ENCODE results near the gene ITGB7. TPM values are rescaled to one million over a fixed set of nuclear protein-coding genes. Genes with fewer than 3 reads are reported as not detected.
"Not testable (repeated sequence)": the region's sequence is repeated elsewhere in the genome, so short reads cannot be mapped to it uniquely, and the experiment has no call there.

ITGB7 gene
- polyA plus RNA-seq, 3 donors = 1.4 to 2.3 (median 1.5) TPM

DNA sequence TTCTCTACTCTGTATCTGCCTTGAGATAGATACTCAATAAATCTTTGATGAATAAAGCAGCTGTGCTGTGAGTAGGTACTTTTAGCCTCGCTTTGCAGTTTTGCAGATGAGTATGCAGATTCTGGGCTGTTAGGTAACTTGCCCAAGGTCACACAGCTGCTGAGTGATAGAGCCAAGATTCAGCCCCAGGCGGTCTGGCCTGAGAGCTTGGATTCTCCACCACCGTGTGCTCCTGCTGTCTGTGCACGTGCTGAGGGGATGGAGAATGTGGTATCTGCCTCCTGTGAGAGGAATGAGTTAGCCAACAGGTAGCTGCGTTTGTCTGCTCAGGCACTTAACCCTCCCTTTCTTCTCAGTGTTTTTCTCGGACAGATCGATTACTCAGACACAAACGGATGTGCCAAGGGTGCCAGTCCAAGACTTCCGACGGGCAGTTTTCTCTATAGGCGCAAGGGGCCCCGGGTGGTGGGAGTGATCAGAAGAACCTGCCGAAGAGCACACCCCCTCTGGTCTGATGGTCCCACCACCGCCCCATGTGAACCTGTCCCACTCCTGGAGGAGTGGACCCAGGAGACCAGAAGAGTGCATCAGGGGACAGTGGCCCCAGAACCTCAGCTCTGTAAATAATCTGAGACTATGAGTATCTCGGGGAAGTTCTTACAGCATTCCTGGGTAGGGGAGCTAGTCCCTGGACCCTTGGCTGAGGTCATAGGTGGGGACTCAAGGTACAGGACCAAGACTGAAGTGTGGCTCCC lies 19.7 kb downstream of the ITGB7 start:
- DNase-seq (ENCODE audit: extremely low read depth in 1 of 11, low read depth in 9 of 11, low spot score in 4 of 11) = no peak

- no peak for DNase-seq (ENCODE audit: extremely low read depth in 1 of 11, low read depth in 9 of 11, low spot score in 4 of 11)
These were observed 20.3 kb downstream of the ITGB7 start for GRCh38 chr12:53186745-53187144.

GRCh38 chr12:53185582-53186153 lies 21.4 kb downstream of the ITGB7 start:
- no peak for DNase-seq (ENCODE audit: extremely low read depth in 1 of 11, low read depth in 9 of 11, low spot score in 4 of 11)

DNA sequence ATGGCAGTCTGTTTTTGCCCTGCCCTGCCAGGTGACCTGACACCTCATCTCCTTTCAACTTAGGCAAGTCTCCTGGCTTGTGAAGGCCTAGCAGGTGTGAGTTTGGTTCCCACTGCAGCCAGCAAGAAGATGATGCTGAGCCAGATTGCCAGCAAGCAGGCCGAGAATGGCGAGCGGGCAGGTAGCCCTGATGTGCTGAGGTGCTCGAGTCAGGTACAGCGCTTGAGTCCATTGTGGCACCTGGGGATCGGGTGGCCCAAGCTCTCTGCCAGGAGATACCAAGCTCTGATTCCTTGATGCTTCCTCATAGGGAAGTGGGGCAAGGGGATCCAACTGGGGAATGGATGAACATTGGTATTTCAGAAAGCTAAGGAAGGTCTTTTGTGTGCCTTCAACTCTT lies 22.2 kb downstream of the ITGB7 start:
- DNase-seq (ENCODE audit: extremely low read depth in 1 of 11, low read depth in 9 of 11, low spot score in 4 of 11) = no peak

DNA sequence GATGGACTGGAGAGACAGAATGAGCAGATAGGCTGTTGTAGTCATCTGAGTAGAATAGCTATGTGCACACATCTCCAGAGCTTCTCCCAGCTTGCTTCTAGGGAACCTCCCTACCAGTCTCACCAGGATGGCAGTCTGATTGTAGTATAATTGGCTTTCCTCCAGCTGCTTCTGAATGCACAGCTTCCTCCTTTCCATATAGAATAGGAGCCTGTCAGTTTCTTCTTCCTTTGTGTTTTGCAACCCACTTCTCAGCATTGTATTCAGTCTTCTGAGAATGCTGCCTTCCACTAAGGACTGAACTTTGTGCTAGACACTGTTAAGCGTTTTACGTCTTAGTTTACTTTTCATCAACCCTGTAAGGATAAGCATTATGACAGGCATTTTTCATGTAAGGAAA lies 24.1 kb downstream of the ITGB7 start:
- no peak for DNase-seq (ENCODE audit: extremely low read depth in 1 of 11, low read depth in 9 of 11, low spot score in 4 of 11)

GRCh38 chr12:53181935-53182334 lies 25.1 kb downstream of the ITGB7 start:
- DNase-seq (ENCODE audit: extremely low read depth in 1 of 11, low read depth in 9 of 11, low spot score in 4 of 11) = no peak

DNA sequence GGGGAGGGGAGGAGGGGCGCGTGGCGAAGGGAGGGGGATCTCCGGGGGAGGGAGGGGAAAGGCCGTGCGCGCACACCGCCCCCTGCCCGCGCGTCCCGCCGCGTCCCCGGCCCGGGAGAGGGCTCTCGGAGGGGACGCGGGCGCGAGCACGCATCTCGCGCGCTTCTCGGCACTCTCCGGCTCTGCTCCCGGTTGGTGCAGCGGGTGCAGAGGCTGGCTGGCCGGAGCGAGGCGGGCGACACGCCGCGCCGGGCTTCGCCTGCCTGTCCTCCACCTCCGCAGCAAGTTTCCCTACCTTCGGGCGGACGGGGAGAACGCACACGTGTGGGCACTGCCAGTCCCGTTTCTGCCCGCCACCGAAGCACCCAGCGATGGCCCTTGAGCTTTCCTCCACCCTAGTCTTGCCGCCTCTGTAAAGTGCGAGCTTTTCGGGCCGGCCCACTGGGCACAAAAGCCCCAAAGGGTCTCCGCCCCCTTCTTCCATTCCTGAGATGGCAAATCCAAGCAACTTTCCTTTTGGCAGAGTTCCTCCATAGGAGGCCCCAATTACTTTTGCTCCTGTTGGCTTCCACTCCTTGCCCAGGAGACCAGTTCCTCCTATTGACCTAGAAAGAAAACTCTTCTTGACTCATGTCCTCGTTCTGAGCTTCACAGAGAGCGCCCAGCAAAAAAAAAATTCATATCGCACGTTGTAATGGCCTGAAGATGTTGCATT lies 26.0 kb downstream of the ITGB7 start:
- DNase-seq (ENCODE audit: extremely low read depth in 1 of 11, low read depth in 9 of 11, low spot score in 4 of 11) = peak in 9 of 11 donors; percentile 64 to 82 (median 78)

GRCh38 chr12:53180220-53180930 lies 26.7 kb downstream of the ITGB7 start, which contains the start of the genes CSAD and ZNF740:
CSAD (minus strand) TSS chr12:53180925; CDS start chr12:53173470, 7,455 bp downstream.
ZNF740 (plus strand) TSS chr12:53180722; CDS start chr12:53181984, 1,262 bp downstream.
- DNase-seq (ENCODE audit: extremely low read depth in 1 of 11, low read depth in 9 of 11, low spot score in 4 of 11) = peak; percentile 88 to 97 (median 96)

- peak in 1 of 11 donors; percentile 18 for DNase-seq (ENCODE audit: extremely low read depth in 1 of 11, low read depth in 9 of 11, low spot score in 4 of 11)
These were observed 27.3 kb downstream of the ITGB7 start for GRCh38 chr12:53179687-53180219.

- DNase-seq (ENCODE audit: extremely low read depth in 1 of 11, low read depth in 9 of 11, low spot score in 4 of 11) = not testable (repeated sequence)
These were observed 28.2 kb downstream of the ITGB7 start for GRCh38 chr12:53178803-53179202.

DNA sequence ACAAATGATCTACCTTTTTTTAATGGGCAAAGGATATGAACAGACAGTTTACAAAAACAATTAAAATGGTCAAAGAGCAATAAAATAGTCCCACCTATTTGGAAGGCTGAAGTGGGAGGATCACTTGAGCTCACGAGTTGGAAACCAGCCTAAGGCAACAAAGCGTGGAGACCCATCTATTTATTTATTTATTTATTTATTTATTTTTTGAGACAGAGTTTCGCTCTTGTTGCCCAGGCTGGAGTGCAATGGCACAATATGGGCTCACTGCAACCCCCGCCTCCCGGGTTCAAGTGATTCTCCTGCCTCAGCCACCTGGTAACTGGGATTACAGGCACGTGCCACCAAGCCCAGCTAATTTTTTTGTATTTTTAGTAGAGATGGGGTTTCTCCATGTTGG lies 29.6 kb downstream of the ITGB7 start:
- DNase-seq (ENCODE audit: extremely low read depth in 1 of 11, low read depth in 9 of 11, low spot score in 4 of 11) = not testable (repeated sequence)

GRCh38 chr12:53176750-53177149 lies 30.3 kb downstream of the ITGB7 start:
- no peak for DNase-seq (ENCODE audit: extremely low read depth in 1 of 11, low read depth in 9 of 11, low spot score in 4 of 11)

DNA sequence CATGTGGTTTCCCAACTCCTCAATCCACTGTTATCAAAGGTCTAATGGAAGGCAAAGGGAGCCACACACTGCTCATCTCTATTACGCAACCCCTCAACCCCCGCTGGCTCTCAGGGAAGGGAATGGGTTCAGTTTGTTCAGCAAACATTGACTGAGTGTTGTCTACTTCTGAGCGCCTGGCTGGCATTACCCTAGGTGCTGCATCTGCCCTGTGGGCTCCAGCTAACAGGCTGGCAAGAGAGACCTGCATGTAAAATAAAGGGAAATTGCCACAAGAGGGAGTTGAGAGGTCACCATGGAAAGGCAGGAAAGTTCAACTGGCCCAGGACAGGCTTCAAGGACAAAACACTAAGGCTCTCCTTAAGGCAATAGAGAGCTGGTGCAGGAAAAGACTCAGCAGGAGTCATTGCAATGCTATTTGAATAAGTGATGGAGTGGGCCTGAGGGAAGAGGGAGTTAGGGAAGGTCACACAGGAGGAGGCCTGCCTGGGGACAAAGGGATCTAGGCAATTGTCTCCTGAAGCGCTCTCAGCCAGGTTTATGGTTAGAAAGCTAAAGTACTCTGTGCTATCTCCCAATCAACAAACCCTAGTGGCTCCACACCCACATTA lies 32.1 kb downstream of the ITGB7 start:
- DNase-seq (ENCODE audit: extremely low read depth in 1 of 11, low read depth in 9 of 11, low spot score in 4 of 11) = no peak

DNA sequence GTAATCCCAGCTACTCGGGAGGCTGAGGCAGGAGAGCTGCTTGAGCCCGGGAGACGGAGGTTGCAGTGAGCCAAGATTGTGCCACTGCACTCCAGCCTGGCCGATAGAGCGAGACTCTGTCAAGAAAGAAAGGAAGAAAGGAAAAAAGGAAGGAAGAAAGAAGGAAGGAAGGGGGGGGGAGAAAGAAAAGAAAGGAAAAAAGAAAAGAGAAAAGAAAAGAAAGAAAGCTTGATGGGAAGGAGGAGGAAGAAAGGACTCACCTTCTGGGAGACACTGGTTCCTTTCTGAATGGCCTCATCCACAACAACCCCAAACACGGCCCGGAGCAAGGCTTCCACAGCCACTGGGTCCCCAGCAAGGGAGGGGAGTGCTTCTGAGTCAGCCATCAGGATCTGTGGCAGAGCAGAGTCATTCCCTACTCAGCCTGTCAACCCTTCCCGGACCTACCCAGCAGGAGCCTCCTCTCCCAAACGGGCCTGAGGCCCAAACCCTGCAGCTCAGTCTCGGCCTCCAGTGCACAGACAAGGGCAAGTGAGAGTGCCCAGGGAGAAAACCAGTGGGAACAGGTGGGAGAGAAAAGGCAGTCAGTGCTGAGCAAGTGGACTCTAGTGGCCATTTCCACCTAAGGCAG lies 33.9 kb downstream of the ITGB7 start:
- DNase-seq (ENCODE audit: extremely low read depth in 1 of 11, low read depth in 9 of 11, low spot score in 4 of 11) = no peak

DNA sequence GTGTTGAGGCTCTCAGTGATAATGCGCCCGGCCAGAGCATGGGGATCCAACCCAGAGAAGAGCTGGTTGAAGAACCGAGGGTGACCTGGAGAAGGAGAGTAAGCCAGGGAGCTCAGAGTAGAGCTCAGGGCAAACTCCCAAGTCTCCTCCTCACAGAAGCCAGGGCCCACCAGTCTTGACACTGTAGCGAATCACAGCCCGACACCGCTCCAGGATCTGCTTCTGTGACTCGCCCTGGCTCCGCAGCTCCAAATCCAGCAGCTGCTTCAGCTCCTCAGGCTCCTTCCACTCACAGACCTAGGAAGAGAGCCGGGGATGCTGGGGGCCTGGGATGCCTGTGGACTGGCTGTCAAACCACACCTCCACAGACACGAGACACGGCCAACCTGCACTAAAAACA lies 34.7 kb downstream of the ITGB7 start:
- DNase-seq (ENCODE audit: extremely low read depth in 1 of 11, low read depth in 9 of 11, low spot score in 4 of 11) = no peak

DNA sequence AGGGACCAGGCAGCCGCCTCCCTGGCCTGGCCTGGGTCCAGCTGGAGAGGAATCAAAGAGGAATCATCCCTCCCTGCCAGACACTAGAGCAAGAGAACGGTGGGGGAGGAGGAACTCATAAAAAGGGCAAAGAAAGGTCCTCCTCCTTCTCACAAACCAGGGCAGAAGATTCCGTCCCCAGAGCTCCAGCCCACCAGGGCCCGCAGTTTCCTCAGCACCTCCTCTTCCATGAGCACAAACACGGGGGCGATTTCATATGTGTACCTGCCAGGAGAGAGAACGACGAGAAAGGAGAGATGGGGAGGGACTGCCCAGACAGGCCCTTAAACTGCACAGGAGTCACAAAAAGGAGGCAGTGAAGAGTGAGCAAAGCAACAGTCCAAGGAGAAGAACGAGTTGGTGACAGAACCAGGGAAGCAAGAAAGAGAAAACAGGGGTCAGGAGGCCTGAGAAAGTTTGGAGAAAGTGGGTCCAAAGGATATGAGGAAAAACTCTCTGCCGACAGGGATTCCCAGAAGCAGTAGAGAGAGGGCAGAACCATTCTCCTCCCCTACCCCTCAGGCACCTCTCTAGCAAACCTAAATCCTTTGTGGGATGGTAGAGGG lies 35.2 kb downstream of the ITGB7 start:
- peak in 3 of 11 donors; percentile 28 to 52 (median 32) for DNase-seq (ENCODE audit: extremely low read depth in 1 of 11, low read depth in 9 of 11, low spot score in 4 of 11)

DNA sequence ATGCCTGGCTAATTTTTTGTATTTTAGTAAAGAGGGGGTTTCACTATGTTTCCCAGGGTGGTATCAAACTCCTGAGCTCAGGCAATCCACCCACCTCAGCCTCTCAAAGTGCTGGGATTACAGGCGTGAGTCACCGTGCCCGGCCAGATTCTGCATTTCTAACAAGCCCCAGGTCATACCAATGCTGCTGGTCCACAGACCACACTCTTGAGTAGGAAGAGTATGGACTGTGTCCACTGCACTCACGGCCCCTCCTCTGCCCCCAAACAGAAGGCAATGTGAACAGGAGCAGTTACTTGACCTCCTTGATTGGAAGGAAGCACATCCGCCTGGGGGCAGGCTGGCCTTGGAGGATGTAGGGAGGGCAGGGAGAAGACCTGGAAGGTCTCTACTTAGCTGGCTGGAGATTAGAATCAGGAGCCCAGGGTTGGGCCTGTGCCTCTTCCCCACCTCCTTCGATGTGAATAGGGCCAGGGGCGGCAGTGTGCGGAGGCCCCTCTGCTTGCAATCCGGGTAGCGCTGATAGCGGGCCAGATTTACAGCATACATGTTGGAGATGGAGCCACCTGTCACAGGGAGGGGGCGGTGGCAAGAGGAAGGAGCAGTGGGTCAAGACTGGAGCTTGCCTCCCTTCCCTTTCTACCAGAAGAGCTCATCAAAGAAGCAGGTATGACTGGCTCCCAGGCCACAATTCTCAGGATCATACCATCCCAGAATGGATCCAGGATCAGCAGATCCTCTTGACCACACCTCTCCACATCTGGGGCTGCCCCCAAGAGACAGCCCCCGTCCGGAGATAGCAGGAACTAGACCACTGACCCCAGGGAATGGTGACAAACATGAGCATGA lies 36.0 kb downstream of the ITGB7 start:
- DNase-seq (ENCODE audit: extremely low read depth in 1 of 11, low read depth in 9 of 11, low spot score in 4 of 11) = no peak
